Non-pigmented ciliary epithelial cell (primary cell): ENCODE measurements around the gene LRRC70.
"Not testable (repeated sequence)": the region's sequence is repeated elsewhere in the genome, so short reads cannot be mapped to it uniquely, and the experiment has no call there.

Source experiments
- DNase-seq: peaks from one replicate; pipeline ENCODE4 v3.0.0-alpha.2; 2010; ENCODE audit warnings: low read depth

LRRC70 gene

DNA sequence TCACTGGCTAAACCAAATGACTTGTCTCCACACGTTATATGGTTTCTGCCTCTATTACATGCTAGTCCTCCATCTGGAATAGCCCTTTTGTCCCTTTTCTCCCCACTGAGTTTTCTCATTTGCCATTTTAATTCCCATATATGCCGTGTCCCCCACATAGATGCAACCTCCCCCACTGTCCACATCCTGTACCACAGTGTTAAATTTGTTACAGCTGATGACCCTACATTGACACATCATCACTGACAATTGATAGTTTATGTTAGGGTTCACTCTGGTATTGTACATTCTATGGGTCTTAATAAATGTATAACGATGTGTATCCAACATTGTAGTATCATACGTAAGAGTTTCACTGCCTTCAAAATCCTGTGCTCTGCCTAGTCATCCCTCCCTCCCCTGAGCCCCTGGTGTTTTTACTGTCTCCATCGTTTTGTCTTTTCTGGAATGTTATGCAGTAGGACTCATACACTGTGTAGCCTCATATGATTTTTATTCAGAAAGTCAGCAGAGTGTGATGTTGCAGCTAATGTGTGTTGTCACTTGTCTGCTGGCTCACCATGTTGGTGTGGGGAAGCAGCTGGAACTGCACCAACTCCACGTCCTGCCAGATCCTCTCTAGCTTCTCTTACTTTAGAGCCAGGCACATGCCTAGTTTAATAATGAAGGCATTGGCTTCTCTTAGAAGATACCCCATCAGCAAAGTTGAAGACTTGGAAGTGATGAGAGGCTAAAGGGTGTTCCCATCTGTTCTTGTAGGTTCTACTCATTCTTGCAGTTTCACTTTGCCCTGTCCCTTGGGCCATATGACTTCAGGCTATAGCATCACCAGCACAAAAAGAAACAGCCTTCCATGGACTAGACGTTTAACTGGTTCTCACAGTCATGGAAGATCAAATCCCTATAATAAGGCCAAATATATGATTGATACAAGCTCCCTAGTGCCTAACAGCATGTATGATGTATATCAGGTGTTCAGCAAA is 30.2 kb downstream of the LRRC70 start:
- DNase-seq, result no peak

DNA sequence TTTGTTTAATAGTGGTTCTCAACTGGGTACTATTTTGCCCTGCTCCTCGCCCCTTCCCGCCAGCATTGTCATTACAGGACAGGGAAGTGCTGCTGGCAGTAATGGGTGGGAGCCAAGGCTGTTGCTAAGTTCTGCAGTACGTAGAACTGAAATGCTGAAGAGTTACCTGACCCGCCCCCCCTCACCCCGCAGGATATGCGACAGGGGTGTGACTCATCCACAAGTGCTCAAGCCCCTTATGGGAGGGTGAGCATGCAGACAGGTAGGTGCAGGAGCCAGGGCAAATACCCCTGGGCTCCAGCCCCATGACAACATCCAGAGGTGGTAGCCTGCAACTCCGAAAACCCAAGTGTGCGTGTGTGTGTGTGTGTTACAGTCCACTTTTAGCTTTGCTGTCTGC is 35.7 kb downstream of the LRRC70 start:
- DNase-seq, result no peak

DNA sequence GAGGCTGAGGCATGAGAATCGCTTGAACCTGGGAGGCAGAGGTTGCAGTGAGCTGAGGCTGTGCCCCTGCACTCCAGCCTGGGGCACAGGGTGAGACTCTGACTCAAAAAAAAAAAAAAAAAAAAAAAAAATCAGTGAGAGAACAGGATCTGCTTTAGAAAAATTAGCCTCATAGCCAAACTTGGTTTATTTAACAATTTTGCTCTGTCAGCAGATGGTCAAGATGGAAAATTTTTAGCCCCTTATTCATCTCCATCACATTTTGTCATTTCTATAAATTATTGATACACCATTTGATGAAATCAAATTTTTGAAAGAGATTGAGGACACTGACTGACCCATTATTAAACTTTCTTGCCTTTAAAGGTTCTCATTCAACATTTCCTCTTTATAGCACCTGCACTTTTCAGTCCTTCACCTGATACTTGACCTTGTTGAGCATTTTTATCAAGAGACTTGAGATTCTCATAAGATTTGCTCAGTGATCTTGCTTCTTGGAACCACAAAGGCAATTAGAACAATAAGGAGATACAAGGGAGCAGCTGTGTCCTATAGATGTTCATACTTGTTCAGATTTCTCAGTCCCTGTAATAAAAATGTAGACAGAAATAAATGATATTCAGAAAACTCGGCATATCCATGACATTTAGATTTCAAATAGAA is 38.1 kb downstream of the LRRC70 start:
- DNase-seq, result no peak

DNA sequence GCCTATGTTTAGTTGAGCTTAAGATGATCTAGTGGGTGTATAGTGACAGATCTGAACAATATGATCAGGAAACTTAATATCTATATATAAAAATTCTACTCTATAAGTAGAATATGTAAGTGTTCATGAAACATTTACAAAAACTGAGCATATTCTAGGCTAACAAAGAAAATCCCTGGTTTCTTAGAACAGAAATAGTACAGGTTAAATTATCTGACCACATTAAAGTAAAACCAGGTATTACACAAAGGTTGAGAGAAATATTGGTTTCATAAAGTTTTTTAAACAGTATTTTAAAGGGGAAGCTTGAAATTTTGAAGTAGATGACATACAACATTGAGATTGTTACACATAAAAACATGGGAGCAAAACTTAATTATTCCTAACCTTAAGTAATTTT is 39.3 kb downstream of the LRRC70 start:
- no peak for DNase-seq

DNA sequence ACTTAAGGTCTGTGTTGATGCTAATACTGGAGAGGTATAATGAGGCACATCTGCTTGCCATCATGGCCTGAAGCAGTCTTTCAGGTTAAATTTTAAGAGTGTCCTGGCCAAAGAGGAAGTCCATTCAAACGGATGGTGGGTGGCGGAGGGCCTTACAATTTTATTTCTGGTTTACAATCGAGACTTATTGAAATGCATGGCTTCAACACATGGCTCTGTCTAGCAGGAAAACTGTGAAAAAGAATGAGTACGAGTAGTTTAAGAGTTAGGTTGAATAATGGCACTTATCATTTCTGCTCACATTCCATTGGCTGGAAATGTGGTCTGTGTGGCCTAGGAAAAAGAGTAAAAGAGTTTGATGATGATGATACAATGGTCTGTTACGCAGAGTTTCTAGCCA is 42.1 kb downstream of the LRRC70 start:
- no peak for DNase-seq

DNA sequence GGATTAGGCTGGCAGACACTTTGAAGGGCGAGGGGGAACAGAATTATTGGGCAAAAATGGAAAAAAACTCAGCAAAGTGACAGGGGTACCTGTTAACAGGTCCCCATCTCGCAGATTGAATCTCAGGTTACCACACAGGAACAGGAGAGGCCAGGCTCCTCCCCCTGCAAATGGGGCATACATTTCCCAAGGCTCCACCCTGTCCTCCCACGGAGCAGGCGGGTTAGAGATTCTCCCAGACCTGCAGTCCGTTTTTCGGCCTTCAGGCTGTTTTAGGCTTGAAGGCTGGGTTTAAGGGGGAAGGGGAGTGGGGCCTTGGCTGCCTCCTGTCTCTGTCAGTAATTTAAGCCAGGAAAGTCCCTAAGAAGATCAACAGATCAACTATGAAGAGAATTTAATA is 42.7 kb downstream of the LRRC70 start:
- no peak for DNase-seq

DNA sequence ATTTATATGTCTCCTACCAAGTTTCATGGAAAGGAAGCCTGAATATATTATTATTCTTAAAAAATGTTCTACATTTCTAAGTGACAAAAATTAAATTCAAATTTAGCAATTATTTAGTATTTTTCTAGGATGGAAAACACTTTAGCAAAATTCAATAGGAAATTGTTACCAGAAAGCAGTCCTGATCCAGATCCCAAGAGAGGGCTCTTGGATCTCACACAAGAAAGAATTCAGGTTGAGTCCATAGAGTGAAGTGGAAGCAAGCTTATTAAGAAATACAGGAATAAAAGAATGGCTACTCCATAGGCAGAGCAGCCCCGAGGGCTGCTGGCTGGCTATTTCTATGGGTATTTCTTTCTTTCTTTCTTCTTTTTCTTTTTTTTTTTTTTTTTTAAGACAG is 44.7 kb downstream of the LRRC70 start:
- DNase-seq, result no peak

DNA sequence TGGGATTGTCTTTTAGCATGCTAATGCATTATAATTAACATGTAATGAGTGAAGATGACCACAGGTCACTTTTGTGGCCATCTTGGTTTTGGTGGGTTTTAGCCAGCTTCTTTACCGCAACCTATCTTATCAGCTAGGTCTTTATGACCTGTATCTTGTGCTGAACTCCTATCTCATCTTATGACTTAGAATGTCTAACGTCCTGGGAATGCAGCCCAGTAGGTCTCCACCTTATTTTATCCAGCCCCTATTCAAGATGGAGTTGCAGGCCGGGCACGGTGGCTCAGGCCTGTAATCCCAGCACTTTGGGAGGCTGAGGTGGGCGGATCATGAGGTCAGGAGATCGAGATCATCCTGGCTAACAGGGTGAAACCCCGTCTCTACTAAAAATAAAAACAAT is 45.8 kb downstream of the LRRC70 start:
- DNase-seq, result not testable (repeated sequence)

DNA sequence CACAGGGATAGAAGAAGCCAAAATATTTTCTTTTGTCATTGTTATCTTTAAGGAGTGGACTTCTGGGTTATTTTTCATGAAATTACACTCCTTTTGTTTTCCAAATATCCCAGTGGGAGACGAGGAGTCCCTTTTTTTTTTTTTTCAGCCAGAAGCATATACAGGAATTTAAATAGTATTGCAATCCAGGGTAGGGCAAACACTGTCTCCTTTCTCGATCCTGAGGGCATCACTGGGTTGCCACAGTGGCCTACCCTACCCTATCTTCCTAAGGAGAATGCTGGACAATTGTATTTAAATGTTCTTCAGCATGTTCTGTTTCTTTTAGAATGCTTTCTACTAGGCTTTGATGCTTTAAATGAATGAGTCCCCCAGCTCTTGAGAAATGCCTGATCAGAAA is 47.9 kb downstream of the LRRC70 start:
- no peak for DNase-seq

DNA sequence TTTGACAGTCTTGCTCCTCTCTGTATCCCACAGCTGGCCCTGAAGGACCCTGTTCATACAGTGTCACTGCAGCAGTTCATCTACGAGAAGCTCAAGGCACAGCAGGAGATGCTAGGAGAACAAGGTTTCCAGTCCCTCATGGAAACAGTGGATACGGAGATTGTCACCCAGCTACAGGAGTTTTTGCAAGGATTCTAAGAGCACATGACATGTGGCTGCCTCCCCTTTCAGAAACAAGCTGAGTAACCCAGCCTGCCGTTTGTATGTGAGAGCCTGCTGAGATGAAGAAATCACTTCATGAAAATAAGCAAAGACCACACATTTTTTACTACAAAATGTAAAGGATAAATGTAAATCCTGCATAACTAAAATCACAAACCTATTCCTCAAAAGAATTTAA is 48.5 kb downstream of the LRRC70 start:
- DNase-seq, result no peak

DNA sequence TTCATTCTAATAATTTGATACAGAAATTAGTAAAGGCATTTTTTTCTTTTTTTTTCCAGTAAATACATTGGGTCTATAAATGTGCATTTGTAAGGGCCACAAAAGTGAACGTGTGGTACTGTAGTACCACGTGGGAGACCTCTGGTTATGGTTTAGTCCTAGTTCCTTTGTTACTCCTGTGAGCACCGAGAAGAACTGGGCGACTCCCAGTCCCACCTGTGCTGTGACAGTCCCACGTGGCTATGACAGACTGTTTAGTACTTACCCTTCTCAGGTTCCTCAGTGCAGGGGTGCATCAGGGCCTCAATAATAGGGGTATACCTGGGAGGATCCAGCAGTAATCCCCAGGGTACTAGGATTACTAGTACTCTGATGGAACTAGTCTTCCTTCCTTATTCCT is 49.3 kb downstream of the LRRC70 start:
- no peak for DNase-seq
